A673 (cell line): Measurements from ENCODE around the gene SLC29A3.

ENCODE experiments used
- EZH2 ChIP-seq: fragments of 200-600 bp; sonication (generic); IDR thresholded peaks from 2 replicates; pipeline ENCODE4 v1.6.1; 2017; ENCODE audit warnings: borderline replicate concordance, low read depth, mild to moderate bottlenecking, mixed read lengths, antibody characterized with exemption, low read length; ENCODE audit not compliant: poor library complexity, severe bottlenecking
- TF ChIP-seq, protein P1 (sequence below): fragments of 300-800, 200-600 bp; sonication (generic); conservative IDR thresholded peaks from 2 replicates; pipeline ENCODE4 v1.5.1; 2017; ENCODE audit warnings: low read depth, mild to moderate bottlenecking, antibody characterized with exemption, low read length, moderate library complexity, mixed read lengths

GRCh38 chr10:71290806-71291527 lies 28.1 kb upstream of the SLC29A3 start:
- no peak for TF ChIP-seq EZH2
- TF ChIP-seq, protein P1, sequence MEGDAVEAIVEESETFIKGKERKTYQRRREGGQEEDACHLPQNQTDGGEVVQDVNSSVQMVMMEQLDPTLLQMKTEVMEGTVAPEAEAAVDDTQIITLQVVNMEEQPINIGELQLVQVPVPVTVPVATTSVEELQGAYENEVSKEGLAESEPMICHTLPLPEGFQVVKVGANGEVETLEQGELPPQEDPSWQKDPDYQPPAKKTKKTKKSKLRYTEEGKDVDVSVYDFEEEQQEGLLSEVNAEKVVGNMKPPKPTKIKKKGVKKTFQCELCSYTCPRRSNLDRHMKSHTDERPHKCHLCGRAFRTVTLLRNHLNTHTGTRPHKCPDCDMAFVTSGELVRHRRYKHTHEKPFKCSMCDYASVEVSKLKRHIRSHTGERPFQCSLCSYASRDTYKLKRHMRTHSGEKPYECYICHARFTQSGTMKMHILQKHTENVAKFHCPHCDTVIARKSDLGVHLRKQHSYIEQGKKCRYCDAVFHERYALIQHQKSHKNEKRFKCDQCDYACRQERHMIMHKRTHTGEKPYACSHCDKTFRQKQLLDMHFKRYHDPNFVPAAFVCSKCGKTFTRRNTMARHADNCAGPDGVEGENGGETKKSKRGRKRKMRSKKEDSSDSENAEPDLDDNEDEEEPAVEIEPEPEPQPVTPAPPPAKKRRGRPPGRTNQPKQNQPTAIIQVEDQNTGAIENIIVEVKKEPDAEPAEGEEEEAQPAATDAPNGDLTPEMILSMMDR = no peak
